H1 (cell line): Measurements from ENCODE around the gene SLC25A26.
"Not testable (repeated sequence)": the region's sequence is repeated elsewhere in the genome, so short reads cannot be mapped to it uniquely, and the experiment has no call there.

Experiments
- CHD1 ChIP-seq: IDR thresholded peaks from 2 replicates; pipeline ENCODE4 v1.6.1; 2012; ENCODE audit warnings: low read depth, low read length, improper control_type of control experiment
- PHF8 ChIP-seq: fragments of 200-600 bp; sonication (generic); conservative IDR thresholded peaks from 2 replicates; pipeline ENCODE4 v1.7.1; 2012; ENCODE audit warnings: low read depth, mild to moderate bottlenecking, inconsistent platforms, low read length, moderate library complexity
- POLR2A ChIP-seq, 2 experiments: IDR thresholded peaks; 1 replicate in 1 of 2; 2 replicates in 1 of 2; pipeline ENCODE4 v1.6.1; 2011; ENCODE audit warnings: low read depth in 2 of 2, low read length in 2 of 2, mild to moderate bottlenecking in 2 of 2; ENCODE audit errors: control extremely low read depth in 1 of 2
- POLR2AphosphoS5 ChIP-seq: IDR thresholded peaks from 2 replicates; pipeline ENCODE4 v1.6.1; 2011; ENCODE audit warnings: low read depth, low read length
- POU5F1 ChIP-seq: IDR thresholded peaks from 2 replicates; pipeline ENCODE4 v1.6.1; 2011; ENCODE audit warnings: low read depth, mild to moderate bottlenecking, low read length, moderate library complexity
- RBBP5 ChIP-seq: IDR thresholded peaks from 2 replicates; pipeline ENCODE4 v1.7.1; 2012; ENCODE audit warnings: low read depth, mild to moderate bottlenecking, inconsistent platforms, low read length, moderate library complexity, borderline replicate concordance
- SIRT6 ChIP-seq: IDR thresholded peaks from one replicate; pipeline ENCODE4 v1.7.1; 2012; ENCODE audit warnings: low read length, inconsistent platforms
- SRF ChIP-seq: IDR thresholded peaks from 2 replicates; pipeline ENCODE4 v1.6.1; 2011; ENCODE audit warnings: mild to moderate bottlenecking, low read depth, low read length, moderate library complexity
- USF2 ChIP-seq: IDR thresholded peaks from 2 replicates; pipeline ENCODE4 v1.6.1; 2011; ENCODE audit warnings: low read length, improper control_type of control experiment
- TF ChIP-seq, protein P1 (sequence below), 3 experiments: IDR thresholded peaks; 1 replicate in 2 of 3; 2 replicates in 1 of 3; pipeline versions ENCODE4 v1.5.1 to v1.6.1; 2011; ENCODE audit warnings: low read length in 3 of 3, mild to moderate bottlenecking in 3 of 3, inconsistent platforms in 2 of 3, low read depth in 1 of 3, moderate library complexity in 1 of 3; ENCODE audit not compliant: insufficient read depth in 1 of 3; ENCODE audit errors: control extremely low read depth in 1 of 3
- TF ChIP-seq, protein P2 (sequence below): IDR thresholded peaks from 2 replicates; pipeline ENCODE4 v1.6.1; 2011; ENCODE audit warnings: low read depth, mild to moderate bottlenecking, low read length; ENCODE audit not compliant: insufficient read depth

DNA sequence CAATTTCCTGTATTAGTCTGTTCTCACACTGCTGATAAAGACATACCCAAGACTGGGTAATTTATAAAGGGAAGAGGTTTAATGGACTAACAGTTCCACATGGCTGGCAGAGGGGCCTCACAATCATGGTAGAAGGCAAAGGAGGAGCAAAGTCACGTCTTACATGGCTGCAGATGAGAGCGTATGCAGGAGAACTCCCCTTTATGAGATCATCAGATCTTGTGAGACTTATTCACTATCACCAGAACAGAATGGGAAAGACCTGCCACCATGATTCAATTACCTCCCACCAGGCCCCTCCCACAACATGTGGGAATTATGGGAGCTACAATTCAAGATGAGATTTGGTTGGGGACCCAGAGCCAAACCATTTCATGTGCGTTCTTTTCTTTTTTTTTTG, 5.3 kb downstream of the SLC25A26 start:
- TF ChIP-seq, protein P1, sequence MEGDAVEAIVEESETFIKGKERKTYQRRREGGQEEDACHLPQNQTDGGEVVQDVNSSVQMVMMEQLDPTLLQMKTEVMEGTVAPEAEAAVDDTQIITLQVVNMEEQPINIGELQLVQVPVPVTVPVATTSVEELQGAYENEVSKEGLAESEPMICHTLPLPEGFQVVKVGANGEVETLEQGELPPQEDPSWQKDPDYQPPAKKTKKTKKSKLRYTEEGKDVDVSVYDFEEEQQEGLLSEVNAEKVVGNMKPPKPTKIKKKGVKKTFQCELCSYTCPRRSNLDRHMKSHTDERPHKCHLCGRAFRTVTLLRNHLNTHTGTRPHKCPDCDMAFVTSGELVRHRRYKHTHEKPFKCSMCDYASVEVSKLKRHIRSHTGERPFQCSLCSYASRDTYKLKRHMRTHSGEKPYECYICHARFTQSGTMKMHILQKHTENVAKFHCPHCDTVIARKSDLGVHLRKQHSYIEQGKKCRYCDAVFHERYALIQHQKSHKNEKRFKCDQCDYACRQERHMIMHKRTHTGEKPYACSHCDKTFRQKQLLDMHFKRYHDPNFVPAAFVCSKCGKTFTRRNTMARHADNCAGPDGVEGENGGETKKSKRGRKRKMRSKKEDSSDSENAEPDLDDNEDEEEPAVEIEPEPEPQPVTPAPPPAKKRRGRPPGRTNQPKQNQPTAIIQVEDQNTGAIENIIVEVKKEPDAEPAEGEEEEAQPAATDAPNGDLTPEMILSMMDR (IDR thresholded peaks at IDR 0.05; ENCODE audit: control extremely low read depth in 1 of 3, insufficient read depth in 1 of 3, low read depth in 1 of 3, low read length in 3 of 3): not testable (repeated sequence)
- not testable (repeated sequence) for TF ChIP-seq RBBP5; SRF; POLR2A (IDR thresholded peaks at IDR 0.05; ENCODE audit: control extremely low read depth in 1 of 2, low read depth in 2 of 2, low read length in 2 of 2); USF2; CHD1; SIRT6; POU5F1; POLR2AphosphoS5; PHF8
- TF ChIP-seq, protein P2, sequence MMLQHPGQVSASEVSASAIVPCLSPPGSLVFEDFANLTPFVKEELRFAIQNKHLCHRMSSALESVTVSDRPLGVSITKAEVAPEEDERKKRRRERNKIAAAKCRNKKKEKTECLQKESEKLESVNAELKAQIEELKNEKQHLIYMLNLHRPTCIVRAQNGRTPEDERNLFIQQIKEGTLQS: not testable (repeated sequence)
